Measurements from ENCODE around the gene CTNNA2.
A peak's percentile ranks its signal among the peaks of the same experiment; 100 is the strongest.

The CTNNA2 gene

DNA sequence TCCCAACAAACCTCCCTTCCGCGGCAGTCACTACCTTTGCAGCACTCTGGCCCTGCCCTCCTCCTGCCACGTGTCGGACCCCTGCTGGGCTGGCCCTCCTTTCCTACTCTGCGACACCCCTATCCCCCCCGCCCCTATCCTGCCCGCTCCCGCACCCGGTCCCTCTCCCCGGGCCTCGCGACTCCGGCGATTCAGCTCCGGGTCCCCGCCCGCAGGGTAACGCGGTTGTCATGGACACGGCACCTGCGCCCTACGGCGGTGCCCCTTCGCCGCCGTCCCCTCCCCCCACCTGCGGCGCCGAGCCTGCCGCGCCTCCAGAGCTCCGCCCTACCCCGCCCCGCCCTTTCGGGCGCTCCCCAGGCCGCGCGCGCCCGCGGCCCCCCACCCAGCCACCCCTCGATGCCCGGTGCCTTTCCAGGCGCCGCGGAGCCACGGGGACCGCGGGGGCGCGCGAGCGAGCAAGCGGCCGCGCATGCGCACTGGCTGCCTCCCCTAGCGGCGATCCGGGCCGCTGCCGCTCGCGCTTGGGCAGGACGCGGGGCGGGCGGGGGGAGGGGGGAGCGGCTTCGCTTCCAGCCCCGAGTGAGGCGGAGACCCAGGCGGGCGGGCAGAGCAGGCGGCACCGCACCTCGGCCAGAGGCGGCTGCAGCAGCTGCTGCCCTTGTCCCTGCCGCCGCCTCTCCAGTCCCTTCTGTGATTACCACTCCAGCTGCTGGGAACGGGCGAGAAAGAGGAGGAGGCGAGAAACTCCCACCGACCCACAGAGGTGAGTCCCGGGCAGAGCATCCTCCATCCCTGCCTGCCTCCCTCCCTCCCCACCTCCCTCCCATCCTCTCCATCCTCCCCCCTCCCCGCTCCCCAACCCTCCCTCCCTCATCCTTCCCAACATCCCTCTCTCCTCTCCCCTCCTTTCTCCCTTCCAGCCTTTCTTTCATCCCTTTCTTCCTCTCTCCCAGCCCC lies at the start of gene CTNNA2:
CTNNA2 (plus strand) TSS at position 610 of the 960 bp plus-strand sequence.
- peak; percentile 67 for DNase-seq (ENCODE audit: low spot score)

DNA sequence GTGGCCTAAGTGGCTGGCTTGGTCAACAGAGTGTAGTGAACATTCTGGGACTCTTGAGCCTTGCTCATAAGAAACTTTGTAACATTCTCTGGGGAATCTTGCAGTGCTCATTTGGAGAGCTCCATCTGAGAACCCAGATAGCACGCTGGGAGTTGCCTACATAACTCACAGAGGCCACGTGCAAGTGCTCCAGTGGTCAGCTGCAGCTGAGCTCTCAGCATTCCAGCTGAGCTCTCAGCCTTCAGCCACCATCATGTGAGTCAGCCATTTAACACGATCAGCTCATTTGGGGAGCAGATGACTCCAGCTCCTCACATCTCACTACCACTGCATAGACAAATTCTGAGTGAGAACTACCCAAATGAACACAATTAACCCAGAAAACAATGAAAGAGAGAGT lies 25.5 kb upstream of the CTNNA2 start:
- DNase-seq (ENCODE audit: low spot score): no peak

DNA sequence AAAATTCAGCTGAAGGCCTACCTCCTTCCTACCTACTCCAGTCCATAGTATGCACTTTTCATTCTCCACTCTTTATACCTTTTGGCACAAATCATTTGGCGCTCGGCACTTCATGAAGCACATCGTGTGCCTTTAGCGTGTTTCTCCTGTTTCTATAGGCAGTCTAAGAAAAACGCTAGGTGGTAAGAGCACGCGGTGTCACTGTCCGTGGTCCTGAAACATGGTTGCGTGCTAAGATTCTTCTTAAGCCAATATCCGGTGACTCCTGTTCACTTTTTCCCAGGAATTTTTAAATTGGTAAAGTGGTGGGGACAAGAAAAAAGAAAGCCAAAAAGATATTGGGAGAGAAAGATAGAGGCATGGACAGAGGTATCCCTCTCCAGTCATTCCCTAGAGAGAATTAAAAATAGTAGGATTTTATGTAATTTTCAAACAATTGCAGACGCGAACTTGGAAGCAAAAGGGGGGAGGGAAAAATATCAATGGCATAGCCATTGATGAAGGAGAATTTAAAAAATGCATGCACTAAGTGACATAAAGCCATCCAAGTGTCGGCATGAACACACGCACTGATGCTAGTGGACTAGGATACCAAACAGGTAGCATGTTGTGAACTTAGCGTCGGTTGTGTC lies 1.4 kb upstream of the CTNNA2 start:
- peak; percentile 26 for DNase-seq (ENCODE audit: low spot score)

DNA sequence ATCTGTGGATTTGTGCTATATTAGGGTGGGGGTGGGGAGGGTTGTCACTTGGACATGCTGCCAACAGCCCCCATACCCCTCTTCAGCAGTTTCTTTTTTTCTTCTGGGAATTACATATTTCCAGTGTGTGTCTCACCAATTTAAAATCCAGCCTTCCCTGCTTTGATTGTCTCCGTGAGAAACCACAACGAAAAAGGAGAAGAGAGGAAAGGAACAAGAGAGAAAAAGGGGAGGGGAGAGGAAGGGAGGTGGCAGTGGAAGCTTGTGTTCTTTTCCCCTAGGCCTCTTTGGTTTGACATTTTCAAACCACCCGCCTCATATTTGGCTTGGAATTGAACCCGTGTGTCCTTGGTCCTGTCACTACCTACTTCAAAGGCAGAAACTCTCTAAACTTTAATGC lies 860 bp downstream of the CTNNA2 start:
- DNase-seq (ENCODE audit: low spot score): no peak

DNA sequence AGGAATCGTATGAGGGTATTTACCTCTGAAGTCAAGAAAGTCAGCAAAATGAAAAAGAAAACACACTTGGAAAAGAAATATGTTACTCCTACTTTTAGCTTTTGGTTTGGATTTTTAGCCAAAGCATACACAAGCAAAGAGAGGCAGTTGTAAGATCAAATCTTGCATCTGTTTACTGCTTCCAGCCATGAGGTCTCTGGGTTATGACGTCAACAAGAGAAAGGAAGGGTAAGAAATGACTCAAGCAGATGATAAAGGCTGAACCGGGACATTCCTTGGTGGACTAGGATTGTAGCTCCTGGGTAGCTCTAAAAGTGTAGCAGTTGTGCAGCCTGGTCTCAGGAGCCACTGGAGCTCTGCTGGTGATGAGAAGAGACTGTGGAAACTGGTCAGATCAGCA lies 16.8 kb downstream of the CTNNA2 start:
- no peak for DNase-seq (ENCODE audit: low spot score)

DNA sequence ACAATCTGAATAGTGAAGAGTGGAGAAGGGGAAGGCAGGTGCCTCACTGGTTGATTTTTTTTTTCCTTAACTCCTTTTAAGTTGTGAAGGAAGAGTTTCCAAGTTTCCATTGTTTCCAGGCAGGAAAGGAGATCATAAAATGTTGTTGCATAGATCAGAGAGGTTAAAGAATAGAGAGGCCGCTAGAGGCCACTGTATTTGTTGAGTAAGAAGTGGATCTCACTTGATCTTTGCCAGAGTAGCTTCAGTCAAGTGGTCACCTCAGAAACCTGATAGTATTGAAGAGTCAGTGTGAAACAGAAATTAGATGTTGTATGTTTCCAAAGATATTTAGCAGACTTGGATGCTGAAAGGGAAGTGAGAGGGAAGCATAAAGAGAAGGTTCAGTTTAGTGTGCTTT lies 17.6 kb downstream of the CTNNA2 start:
- peak; percentile 59 for DNase-seq (ENCODE audit: low spot score)

DNA sequence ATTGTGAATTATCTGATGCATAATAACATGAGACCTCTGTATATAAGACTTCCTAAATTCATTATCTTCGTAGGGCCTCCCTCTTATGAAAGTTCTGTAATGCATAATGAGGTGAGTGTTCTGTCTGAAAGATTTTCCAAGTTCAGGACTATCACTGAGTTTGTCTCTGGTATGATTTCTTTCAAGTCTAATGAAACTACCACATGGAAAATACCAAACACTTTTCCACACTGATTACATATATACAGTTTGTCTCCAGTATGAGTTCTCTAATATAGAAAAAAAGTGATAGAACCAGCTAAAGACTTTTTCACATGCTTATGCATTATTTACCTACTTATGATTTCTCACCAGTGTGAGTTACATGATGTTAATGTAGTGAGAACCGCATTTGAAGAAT lies 34.7 kb downstream of the CTNNA2 start:
- no peak for DNase-seq (ENCODE audit: low spot score)

DNA sequence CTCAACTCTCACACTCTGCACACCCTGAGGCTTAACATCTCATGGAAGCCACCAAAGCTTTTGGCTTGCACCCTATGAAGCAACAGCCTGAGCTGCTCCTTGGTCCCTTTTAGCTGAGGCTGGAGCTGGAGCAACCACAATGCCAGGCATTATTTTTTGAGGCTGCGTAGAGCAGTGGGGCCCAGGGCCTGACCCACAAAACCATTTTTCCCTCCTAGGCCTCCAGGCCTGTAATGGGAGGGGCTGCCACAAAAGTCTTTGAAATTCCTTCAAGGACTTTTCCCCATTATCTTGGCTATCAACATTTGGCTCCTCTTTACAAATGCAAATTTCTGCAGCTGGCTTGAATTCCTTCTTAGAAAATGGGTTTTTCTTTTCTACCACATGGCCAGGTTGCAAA lies 39.8 kb downstream of the CTNNA2 start:
- no peak for DNase-seq (ENCODE audit: low spot score)

DNA sequence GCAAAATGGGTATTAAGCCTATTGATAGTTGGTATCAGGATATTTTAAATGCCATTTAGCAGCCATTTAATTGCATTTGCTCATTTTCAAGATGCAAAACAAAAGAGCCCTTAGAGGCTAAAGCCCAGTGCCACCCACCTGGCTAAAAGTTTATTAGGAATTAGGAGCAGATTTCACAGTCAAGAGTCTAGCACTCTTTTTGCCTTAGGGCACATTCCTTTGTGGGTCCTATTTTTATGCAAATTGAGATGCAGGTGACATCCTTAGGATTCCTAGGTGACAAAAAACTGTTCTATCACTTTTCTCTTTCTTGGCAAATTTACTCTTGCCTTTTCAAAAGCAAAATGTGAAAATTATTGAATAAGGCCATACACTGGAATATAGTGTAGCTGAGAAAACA lies 42.0 kb downstream of the CTNNA2 start:
- no peak for DNase-seq (ENCODE audit: low spot score)

DNA sequence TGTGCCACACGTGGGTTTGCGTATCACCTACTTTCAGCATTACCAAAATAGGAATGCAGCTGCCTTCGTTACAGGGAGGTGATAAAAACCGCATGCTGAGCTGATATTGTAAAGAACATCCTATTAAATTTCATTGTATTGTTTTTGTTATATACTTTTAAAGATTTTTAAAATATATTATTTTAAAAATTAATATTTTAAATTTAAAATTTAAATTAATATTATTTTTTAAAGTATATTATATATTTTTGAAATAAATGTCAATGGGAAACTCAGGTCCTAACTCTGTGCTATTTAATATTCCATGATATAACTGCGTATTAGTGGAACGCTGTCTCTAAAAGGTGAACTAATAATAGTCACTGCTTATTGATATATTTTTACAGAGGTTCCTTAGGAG lies 51.2 kb downstream of the CTNNA2 start:
- no peak for DNase-seq (ENCODE audit: low spot score)

DNA sequence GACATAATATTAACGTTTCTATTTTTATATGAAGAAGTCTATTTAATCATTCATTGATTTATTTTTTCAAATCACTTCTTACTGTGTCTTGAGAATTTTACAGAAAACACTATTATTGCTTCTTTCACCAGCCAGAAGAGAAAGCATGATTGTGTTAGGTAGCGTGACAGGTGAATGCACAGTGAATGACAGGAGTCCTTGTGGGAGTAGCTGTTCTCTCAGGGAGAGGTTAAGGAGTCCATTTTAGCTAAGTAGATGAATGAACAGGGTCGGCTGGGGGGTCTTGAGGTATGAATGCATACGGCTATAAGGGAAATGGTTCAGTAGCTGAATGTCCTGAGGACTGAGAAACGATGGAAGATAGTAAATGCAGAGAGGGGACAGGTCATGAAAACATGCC lies 56.2 kb downstream of the CTNNA2 start:
- DNase-seq (ENCODE audit: low spot score): no peak

DNA sequence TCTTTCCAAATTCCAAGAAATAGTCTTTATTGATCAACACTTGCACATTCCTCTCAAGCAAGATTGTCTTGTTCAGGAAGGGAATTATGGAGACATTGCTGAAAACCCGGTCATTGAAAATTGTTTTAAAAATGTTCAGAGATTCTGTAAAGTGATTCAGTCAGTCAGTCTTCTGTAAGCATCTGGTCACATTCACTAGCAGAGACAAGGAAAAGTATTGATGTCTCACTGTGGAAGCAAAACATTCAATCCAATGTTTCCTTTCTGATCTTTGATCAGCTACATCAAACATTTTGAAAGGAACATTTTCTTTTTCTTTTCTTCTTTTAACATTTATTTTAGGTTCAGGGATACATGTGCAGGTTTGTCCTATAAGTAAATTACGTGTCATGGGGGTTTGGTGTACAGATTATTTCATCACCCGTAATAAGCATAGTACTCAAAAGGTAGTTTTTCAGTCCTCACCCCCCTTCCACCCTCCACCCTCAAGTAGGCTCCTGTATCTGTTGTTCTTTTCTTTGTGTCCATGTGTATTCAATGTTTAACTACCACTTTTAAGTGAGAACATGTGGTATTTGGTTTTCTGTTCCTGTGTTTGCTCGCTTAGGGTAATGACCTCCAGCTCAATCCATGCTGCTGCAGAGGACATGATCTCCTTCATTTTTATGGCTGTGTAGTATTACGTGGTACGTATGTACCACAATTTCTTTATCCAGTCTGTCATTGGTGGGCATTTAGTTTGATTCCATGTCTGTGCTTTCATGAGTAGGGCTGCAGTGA lies 61.2 kb downstream of the CTNNA2 start:
- no peak for DNase-seq (ENCODE audit: low spot score)

DNA sequence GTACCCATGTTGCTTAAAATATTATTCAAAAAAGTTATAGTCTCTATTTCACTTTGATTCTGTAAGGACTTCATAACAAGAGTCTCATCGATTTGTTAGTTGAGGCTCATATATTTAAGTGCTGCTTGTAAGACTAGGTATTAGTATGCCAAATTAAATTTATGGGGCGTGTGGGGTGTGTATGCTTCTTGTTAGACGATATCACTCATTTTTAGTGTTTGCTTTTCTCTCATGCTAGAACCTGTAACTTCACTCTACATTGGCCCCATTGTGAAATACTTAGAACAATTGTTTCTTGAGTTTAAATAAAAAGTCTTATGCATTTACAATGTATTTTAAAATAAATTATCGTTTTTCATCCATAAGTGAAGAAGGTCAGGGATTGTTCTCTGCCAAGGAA lies 63.6 kb downstream of the CTNNA2 start:
- no peak for DNase-seq (ENCODE audit: low spot score)

DNA sequence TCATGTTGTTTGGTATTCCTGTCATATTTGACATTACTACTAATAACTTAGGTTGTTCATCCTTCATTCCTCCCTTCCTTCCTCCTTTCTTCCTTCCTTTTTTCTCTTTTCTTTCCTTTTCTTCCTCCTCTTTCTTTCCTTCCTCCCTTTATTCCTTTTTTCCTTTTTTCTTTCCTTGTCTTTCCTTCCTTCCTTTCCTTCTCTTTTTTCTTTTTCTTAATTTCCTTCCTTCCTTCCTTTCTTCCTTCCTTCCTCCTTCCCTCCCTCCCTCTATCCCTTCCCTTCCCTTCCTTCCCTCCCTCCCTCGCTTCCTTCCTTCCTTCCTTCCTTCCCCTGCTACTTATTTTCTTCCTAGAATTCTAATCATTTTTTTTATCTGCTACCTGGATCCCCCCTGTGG lies 66.1 kb downstream of the CTNNA2 start:
- no peak for DNase-seq (ENCODE audit: low spot score)

DNA sequence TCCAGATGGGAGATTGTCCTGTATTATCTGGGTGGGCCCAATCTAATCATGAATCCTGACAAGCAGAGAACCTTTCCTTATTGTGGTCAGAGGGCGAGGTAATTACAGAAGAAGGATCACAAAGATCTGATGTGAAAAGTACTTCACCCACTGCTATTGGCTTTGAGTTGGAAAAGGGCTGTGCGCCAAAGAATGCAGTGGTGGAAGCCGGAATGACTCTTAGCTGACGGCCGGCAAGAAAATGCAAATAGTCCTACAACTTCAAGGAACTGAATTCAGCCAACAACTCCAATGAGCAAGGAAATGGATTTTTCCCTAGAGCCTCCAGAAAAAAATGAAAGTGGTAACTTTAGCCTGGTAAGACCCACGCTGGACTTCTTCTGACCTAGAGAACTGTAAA lies 67.3 kb downstream of the CTNNA2 start:
- DNase-seq (ENCODE audit: low spot score): no peak

DNA sequence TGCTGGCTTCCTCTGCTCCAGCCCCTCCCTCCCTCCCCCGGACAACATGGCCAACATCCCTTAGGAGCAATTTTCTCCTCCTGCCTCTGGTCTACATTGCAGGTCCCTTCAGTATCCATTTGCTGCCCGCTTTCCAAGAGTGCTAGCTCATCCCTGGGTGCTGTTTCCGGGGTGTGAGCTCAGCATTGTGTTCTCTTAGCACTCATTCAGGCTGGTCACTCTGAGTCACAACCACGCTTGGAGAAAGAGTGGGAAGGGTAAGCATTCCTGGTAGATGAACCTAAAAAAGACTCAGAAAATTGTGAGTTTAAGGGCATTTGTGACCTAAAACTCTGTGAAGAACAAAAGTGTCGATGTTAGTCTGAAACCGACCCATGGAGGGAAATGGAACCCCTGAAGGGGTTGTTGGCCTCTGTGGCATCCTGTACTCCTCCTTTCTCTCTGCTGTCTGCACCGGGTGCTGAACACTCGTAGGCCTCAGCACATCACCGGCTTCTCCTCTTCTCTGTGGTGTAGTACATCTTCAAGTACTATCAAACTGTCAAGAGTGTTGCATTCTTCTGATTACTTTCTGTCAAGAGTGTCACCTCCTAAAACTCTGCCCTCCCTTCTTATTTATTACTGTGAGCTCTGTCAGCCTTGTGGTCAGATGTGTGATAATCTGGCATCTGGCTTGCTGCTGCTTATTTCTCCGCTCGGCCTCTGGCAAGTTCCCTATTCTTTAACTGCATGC lies 73.0 kb downstream of the CTNNA2 start:
- DNase-seq (ENCODE audit: low spot score): peak; percentile 92

DNA sequence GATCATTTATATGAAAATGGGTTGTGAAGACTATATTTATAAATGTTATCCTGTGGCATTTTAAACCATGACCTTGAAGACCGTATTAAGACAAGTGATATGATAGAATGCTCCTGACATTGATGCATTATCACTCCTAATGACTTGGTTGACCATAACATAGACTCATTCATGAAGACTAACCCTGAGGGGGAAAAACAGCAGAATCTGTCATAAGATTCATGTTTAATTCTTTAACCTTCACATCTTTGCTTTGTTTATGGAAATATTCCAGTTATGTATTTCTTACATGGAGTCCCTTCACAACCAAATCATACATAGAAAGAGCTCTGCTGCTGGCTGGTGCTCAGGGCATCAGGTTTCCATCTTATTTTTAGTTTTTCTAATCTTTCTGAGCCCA lies 78.4 kb downstream of the CTNNA2 start:
- no peak for DNase-seq (ENCODE audit: low spot score)

DNA sequence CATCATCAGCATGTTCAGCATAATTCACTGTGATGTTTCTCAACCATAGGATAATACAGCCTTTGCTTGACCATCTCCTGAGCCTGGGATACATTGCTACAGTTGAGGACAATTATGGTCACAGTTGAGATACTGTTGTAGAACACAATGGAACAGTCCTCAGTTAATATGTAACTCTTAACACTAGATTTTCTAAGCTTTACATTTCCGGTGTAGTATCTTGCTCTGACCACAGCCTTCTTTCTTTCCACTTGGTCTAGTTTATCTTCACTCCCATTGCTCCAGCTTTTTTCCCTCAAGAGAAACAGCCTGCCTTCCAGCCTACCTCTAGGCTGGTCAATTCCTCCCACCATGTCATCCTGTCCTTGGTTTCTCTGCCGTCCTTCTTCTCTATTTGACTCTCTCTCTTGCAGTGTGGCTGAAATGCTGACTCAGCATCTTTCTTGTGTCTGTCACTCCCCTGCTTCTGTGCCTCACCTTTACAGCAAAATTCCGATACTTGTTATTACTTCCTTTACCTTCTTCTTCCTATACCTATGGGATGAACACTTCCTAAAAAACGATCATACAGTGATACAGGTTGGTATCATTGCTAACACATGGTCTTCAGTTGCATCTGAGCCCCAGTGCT lies 80.5 kb downstream of the CTNNA2 start:
- DNase-seq (ENCODE audit: low spot score): no peak

DNA sequence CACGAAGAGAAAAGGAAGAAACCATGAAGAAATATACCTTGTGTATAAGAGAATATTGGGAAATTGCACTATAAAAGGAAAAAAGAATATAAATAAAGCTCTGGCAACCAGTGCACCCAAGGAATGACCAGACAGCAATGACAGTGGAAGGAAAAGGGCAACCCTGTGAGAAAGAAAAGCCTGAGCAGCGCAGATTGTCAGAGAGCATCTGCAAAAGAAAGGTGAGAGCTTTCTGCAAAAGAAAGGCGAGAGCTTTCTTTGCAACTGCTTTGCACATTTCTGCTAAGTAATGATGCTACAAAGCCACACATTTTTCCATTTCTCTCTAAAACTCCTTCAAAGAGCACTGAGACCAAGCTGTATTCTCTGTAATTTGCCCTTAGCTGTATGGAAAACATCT lies 83.6 kb downstream of the CTNNA2 start:
- DNase-seq (ENCODE audit: low spot score): no peak

DNA sequence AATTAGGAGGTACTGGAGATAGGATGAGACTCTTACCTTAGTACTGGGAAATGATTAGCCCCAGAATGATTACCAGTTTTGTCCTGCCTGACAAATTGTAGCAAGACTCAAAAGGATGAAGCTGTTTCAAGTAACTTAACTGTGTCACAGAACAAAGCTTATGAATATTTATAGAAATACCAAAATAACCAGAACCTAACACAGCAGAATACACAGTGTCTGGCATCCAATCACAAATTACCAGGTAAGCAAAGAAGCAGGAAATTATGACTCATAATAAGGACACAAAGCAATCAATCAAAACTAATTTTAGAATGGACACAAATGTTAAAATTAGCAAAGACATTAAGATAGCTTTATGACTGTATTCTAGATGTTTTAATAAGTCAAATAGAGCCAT lies 91.9 kb downstream of the CTNNA2 start:
- DNase-seq (ENCODE audit: low spot score): no peak

DNA sequence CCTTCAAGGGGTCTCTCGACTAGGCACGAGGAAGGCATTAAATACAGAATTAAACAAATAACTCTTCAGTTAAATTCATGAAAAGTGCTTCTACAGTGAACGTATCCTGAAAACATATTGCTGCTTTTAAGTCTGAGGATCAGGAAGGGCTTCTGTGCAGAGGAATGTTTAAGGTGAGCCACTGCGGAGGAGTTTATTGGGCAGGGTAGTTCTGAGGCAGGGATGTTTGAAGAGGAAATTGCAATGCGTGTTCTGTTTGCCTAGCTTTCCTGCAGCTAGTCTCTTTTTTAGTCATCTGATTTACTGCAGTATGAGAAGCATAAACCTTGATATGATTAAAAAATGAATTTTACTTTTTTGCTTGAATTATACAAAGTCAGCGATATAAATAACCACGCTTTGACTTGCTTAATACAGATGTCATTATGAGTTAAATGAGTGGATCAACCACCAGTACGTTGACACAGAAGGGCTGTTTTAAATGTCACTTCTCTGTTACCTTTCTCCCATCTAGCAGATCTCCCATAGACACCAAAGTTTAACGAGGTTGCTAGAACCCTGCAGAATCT lies 98.7 kb downstream of the CTNNA2 start:
- no peak for DNase-seq (ENCODE audit: low spot score)

All from RKO (cell line).